Raji (cell line): Measurements from ENCODE around the gene ZNHIT1.

Experiments used
- POLR2A ChIP-seq: IDR thresholded peaks from 2 replicates; pipeline ENCODE4 v1.6.1; 2011; ENCODE audit warnings: low read depth, low read length, control low read depth; ENCODE audit not compliant: insufficient read depth

ZNHIT1 gene

GRCh38 chr7:101179117-101179516 is 38.8 kb upstream of the ZNHIT1 start:
- no peak for TF ChIP-seq POLR2A

- TF ChIP-seq POLR2A: no peak
Measured at GRCh38 chr7:101179713-101180112, 38.3 kb upstream of the ZNHIT1 start.

- no peak for TF ChIP-seq POLR2A
Measured at GRCh38 chr7:101180130-101180755, 37.7 kb upstream of the ZNHIT1 start, which contains the start of gene NAT16. Gene NAT16, minus strand, starts transcription at chr7:101180293. Its CDS starts 5,486 bp downstream, at chr7:101174807.

GRCh38 chr7:101185258-101185839 is 32.6 kb upstream of the ZNHIT1 start:
- TF ChIP-seq POLR2A: no peak

- TF ChIP-seq POLR2A: no peak
Measured at GRCh38 chr7:101186194-101186593, 31.8 kb upstream of the ZNHIT1 start.

- TF ChIP-seq POLR2A: no peak
Measured at GRCh38 chr7:101186844-101187428, 31.0 kb upstream of the ZNHIT1 start.

DNA sequence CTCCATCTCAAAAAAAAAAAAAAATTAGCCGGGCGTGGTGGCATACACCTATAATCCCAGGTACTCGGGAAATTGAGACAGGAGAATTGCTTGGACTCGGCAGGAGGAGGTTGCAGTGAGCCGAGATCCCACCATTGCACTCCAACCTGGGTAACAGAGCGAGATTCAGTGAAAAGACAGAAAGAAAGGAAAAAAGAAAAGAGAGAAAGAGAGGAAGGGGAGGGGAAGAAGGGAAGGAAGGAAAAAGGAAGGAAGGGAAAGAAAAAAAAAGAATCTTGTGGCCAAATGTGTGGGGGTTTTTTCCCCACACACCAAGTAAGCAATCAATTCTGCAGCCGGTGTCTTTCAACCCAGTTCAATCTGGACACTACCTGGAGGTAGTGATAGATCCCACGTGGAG is 28.9 kb upstream of the ZNHIT1 start:
- TF ChIP-seq POLR2A: no peak

- TF ChIP-seq POLR2A: no peak
Measured at GRCh38 chr7:101195884-101196283, 22.1 kb upstream of the ZNHIT1 start.

DNA sequence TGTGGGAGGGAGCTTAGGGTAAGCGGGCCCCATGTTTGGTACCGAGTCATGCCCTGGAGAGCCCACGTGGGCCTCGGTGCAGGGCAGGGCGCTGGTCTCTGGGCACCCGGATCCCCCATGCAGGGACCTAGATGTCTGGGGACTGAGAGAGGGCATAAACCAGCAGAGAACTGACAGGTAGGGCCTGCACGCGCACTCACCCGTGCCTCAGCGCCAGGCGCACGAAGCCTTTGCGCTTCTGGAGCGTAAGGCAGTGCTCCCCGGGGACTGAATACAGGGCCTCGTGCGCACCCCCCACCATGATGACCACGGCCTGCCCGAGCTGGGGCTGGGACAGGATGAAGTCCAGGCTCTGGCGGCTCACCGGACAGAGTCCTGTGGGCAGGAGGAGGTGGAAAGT is 20.0 kb upstream of the ZNHIT1 start:
- no peak for TF ChIP-seq POLR2A

- TF ChIP-seq POLR2A: no peak
Measured at GRCh38 chr7:101198476-101198875, 19.5 kb upstream of the ZNHIT1 start.

GRCh38 chr7:101200504-101200861 is 17.5 kb upstream of the ZNHIT1 start:
- no peak for TF ChIP-seq POLR2A

- no peak for TF ChIP-seq POLR2A
Measured at GRCh38 chr7:101200862-101201599, 16.9 kb upstream of the ZNHIT1 start, which contains the start of gene MOGAT3. Gene MOGAT3, minus strand, starts transcription at chr7:101201036. Its CDS starts 182 bp downstream, at chr7:101200854.

DNA sequence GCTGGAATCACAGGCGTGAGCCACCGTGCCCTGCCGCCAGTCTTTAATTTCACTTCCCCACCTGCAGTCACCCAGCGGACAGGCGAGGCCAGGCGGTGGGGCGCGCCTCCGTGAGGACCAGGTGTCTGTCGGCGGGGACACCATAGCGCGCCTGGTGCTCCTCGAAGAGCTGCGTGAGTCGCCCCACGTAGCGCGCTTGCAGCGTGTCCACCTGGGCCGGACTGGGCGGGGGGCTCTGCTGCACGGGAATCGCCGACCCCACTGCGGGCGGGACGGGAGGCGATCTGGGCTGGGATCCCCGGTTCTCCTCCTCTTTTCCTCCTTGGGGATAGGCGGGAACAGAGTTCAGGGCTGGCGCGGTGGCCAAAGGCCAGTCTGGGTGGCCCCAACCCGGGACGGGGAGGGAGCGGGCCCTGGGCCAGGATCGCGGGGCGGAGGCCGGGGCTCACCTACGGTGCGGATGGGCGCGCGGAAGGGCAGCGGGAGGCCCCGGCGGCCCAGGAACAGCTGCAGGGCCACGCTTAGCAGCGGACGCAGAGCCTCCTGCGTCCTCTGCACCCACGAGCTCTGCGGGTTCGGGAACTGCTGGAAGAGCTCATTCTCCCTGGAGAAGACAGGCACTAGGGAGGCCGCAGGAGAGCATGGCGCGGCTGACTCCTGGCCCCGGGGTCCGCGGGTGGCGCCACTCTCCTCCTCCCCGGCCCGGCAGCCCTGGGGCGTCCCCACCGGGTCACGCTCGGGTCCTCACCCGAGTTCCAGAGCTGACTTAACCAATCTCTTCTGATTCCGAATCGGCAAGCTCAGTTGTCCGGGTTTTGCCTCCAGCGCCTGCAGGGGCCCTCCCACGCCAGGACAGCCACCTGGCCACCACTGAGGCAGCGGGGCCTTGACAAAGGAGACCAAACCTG is 16.0 kb upstream of the ZNHIT1 start:
- no peak for TF ChIP-seq POLR2A

DNA sequence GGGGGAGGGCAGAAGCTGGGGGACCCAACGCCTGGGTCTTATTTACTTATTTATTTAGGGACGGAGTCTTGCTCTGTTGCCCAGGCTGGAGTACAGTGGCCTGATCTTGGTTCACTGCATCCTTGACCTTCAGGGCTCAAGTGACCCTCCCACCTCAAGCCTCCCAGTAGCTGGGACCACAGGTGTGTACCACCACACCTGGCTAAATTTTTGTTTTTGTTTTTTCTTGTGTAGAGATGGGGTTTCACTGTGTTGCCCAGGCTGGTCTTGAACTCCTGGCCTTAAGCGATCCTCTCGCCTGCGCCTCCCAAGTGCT is 15.4 kb upstream of the ZNHIT1 start:
- no peak for TF ChIP-seq POLR2A
